ENCODE data around the gene COL5A1. TPM values are rescaled to one million over a fixed set of nuclear protein-coding genes. Genes with fewer than 3 reads are reported as not detected.

COL5A1 gene
- total RNA-seq, 4 donors from 2014 or later, result 7.1 to 69.3 (median 16.1) TPM

- no peaks in the 10 kb centered on the region for H3K4me1 ChIP-seq
- in situ Hi-C loops (cut with MboI; ENCODE audit: low pct_ligation_motif_present in 1 of 4, low pct_unique_long_range_greater_than_20kb in 1 of 4, low sequenced_read_pairs in 3 of 4), result loop anchor here in 1 of 4 donors (25.0 kb wide), 1 partner anchor 586 kb away; the partner anchor contains the start of gene RNU6ATAC
- TF ChIP-seq POLR2A (IDR thresholded peaks at IDR 0.05) (no peak), EP300 (IDR thresholded peaks at IDR 0.05; ENCODE audit: low read depth) (no peak), POLR2AphosphoS5 (IDR thresholded peaks at IDR 0.05) (no peak), CTCF (IDR thresholded peaks at IDR 0.05) (no peak)
These were observed 107.0 kb downstream of the COL5A1 start for GRCh38 chr9:134748591-134748990.

GRCh38 chr9:134750450-134751155 lies 109.0 kb downstream of the COL5A1 start:
- Histone ChIP-seq H3K4me3 (no peak overlapping the region), H3K4me1 (no peaks in the 10 kb centered on the region), H3K9me3 (no peaks in the 10 kb centered on the region), H3K27me3 (no peaks in the 10 kb centered on the region), H3K27ac (no peak overlapping the region), H3K36me3 (no peaks in the 10 kb centered on the region)
- intact Hi-C loops (cut with DNase I; ENCODE audit: low total_unique reads) (no loop called here), in situ Hi-C loops (cut with MboI; ENCODE audit: low pct_ligation_motif_present in 1 of 4, low pct_unique_long_range_greater_than_20kb in 1 of 4, low sequenced_read_pairs in 3 of 4) (no loop called here)
- 90 to 93% methylated on average over 3 to 21 of the region's 21 CpGs for WGBS, 2 donors (ENCODE audit: low coverage in 1 of 2)
- no peak for DNase-seq
- TF ChIP-seq POLR2A (IDR thresholded peaks at IDR 0.05) (no peak), POLR2AphosphoS5 (IDR thresholded peaks at IDR 0.05) (no peak), EP300 (IDR thresholded peaks at IDR 0.05; ENCODE audit: low read depth) (no peak), CTCF (IDR thresholded peaks at IDR 0.05) (no peak)

More at GRCh38 chr9:134748591-134748990, 107.0 kb downstream of the COL5A1 start:
- WGBS, 2 donors (ENCODE audit: low coverage in 1 of 2), result 47 to 71% methylated on average over 4 to 8 of the region's 8 CpGs
- H3K4me3 ChIP-seq, result no peak overlapping the region
- no peaks in the 10 kb centered on the region for H3K36me3 ChIP-seq
- intact Hi-C loops (cut with DNase I; ENCODE audit: low total_unique reads), result no loop called here
- H3K9me3 ChIP-seq, result no peaks in the 10 kb centered on the region
- DNase-seq, result no peak
- H3K27me3 ChIP-seq, result no peaks in the 10 kb centered on the region
- H3K27ac ChIP-seq, result no peak overlapping the region

GRCh38 chr9:134751622-134752021 lies 110.0 kb downstream of the COL5A1 start:
- no peaks in the 10 kb centered on the region for H3K27me3 ChIP-seq
- intact Hi-C loops (cut with DNase I; ENCODE audit: low total_unique reads), result no loop called here
- no peaks in the 10 kb centered on the region for H3K36me3 ChIP-seq

More at GRCh38 chr9:134751622-134752021, 110.0 kb downstream of the COL5A1 start:
- in situ Hi-C loops (cut with MboI; ENCODE audit: low pct_ligation_motif_present in 1 of 4, low pct_unique_long_range_greater_than_20kb in 1 of 4, low sequenced_read_pairs in 3 of 4), result no loop called here
- no peaks in the 10 kb centered on the region for H3K4me1 ChIP-seq
- H3K9me3 ChIP-seq, result no peaks in the 10 kb centered on the region
- 25 to 49% methylated on average over 3 to 5 of the region's 5 CpGs for WGBS, 2 donors (ENCODE audit: low coverage in 1 of 2)
- no peak overlapping the region for H3K27ac ChIP-seq
- H3K4me3 ChIP-seq, result no peak overlapping the region
- TF ChIP-seq EP300 (IDR thresholded peaks at IDR 0.05; ENCODE audit: low read depth) (no peak), POLR2A (IDR thresholded peaks at IDR 0.05) (no peak), CTCF (IDR thresholded peaks at IDR 0.05) (no peak)
- no peak for DNase-seq
